HG03354 (cell line): ENCODE measurements around the gene NINJ2.
A peak's percentile ranks its signal among the peaks of the same experiment; 100 is the strongest.
"Not testable (repeated sequence)": the region's sequence is repeated elsewhere in the genome, so short reads cannot be mapped to it uniquely, and the experiment has no call there.

Source experiments
- ATAC-seq: cut with Tn5 transposase; IDR thresholded peaks from one replicate; pipeline ENCODE4 v1.9.1; 2021; ENCODE audit warnings: mild to moderate bottlenecking; ENCODE audit not compliant: unreplicated experiment, poor library complexity, severe bottlenecking

NINJ2 gene

GRCh38 chr12:663293-663871, at the start of gene NINJ2:
TSS of gene NINJ2 (minus strand) at chr12:663445. CDS start at chr12:663360, 85 bp downstream.
- no peak for ATAC-seq

GRCh38 chr12:712172-712863, 49.1 kb upstream of the NINJ2 start:
- no peak for ATAC-seq

GRCh38 chr12:709455-710020, 46.3 kb upstream of the NINJ2 start:
- ATAC-seq = no peak

GRCh38 chr12:708084-708483, 44.8 kb upstream of the NINJ2 start:
- ATAC-seq = not testable (repeated sequence)

GRCh38 chr12:704516-705242, 41.4 kb upstream of the NINJ2 start:
- no peak for ATAC-seq

GRCh38 chr12:701896-702539, 38.8 kb upstream of the NINJ2 start:
- no peak for ATAC-seq

GRCh38 chr12:700016-700415, 36.8 kb upstream of the NINJ2 start:
- no peak for ATAC-seq

GRCh38 chr12:698222-698621, 35.0 kb upstream of the NINJ2 start:
- ATAC-seq = not testable (repeated sequence)

GRCh38 chr12:697481-697880, 34.2 kb upstream of the NINJ2 start:
- no peak for ATAC-seq

GRCh38 chr12:694734-695503, 31.7 kb upstream of the NINJ2 start:
- no peak for ATAC-seq

- ATAC-seq = no peak
Measured at GRCh38 chr12:693934-694533, 30.8 kb upstream of the NINJ2 start.

GRCh38 chr12:692274-692673, 29.0 kb upstream of the NINJ2 start:
- ATAC-seq = no peak

GRCh38 chr12:690466-690865, 27.2 kb upstream of the NINJ2 start:
- no peak for ATAC-seq

GRCh38 chr12:685388-685787, 22.1 kb upstream of the NINJ2 start:
- peak; percentile 89 for ATAC-seq

GRCh38 chr12:684416-684815, 21.2 kb upstream of the NINJ2 start:
- ATAC-seq = no peak

GRCh38 chr12:681568-682256, 18.5 kb upstream of the NINJ2 start:
- no peak for ATAC-seq

- no peak for ATAC-seq
Measured at GRCh38 chr12:678747-679712, 15.8 kb upstream of the NINJ2 start.
